GM19397 (cell line): ENCODE data around the gene ZDHHC19.
"Not testable (repeated sequence)": the region's sequence is repeated elsewhere in the genome, so short reads cannot be mapped to it uniquely, and the experiment has no call there.

Experiments used
- ATAC-seq: cut with Tn5 transposase; IDR thresholded peaks from one replicate; pipeline ENCODE4 v1.9.1; 2021; ENCODE audit warnings: mild to moderate bottlenecking, moderate library complexity; ENCODE audit not compliant: unreplicated experiment

Gene ZDHHC19

DNA sequence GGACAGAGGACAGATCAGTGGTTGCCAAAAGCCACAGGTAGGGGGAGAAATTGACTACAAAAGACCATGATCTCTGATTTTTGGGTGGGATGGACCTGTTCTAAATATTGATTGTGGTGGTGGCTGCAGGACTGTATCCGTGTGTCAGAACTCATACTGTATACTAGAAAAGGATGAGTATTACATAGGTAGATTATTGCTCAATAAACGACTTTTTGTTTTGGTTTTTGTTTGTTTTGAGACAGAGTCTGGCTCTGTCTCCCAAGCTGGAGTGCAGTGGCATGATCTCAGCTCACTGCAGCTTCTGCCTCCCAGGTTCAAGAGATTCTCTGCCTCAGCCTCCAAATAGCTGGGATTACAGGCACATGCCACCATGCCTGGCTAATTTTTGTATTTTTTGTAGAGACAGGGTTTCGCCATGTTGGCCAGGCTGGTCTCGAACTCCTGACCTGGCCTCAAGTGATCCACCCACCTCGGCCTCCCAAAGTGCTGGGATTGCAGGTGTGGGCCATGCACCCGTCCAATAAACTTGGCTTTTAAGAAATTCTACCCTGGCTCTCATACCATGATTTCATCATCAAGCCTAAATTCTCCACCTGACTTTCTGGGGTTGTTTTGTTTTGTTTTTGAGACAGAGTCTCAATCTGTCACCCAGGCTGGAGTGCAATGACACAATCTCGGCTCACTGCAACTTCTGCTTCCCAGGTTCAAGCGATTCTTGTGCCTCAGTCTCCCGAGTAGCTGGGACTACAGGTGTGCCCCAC lies 5.6 kb downstream of the ZDHHC19 start:
- not testable (repeated sequence) for ATAC-seq

DNA sequence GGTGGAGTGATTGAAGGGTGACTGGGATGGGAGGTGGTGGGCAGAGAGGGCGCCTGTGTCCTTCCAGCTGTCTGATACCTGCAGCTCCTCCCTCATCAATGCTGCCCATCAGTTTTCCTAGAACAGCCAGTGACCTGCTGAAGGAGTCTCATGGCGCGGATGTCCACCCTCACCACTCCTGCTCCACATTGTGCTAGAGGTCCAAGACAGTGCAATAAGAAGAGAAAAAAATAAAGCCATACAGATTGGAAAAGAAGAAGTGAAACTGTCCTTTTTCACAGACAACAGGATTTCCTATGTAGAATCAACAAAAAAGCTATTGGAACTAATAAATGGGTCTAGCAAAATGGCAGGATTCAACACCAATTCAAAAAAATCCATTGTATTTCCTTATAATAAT lies 7.4 kb downstream of the ZDHHC19 start:
- no peak for ATAC-seq

DNA sequence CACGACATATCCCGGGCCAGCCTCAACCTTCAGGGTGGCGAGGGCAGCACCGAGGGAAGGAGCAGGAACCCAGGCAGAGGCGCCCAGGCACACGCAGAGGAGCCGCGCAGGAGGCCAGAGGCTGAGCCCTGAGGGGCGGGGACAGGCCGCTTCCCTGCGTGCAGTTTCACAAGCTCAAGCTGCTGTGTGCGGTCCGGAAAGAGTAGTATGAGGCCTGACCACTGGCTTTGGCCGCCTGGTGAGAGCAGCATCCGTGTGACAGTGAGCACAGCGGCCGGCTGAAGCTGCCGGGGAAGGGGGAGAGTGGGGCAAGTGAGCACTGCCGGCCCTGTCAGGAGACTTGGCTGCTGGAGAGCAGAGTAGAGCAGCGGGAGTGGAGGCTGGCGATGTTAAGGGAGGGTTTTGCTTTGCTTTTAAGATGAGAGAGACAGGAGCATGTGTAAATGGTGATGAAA lies 8.7 kb downstream of the ZDHHC19 start:
- no peak for ATAC-seq

DNA sequence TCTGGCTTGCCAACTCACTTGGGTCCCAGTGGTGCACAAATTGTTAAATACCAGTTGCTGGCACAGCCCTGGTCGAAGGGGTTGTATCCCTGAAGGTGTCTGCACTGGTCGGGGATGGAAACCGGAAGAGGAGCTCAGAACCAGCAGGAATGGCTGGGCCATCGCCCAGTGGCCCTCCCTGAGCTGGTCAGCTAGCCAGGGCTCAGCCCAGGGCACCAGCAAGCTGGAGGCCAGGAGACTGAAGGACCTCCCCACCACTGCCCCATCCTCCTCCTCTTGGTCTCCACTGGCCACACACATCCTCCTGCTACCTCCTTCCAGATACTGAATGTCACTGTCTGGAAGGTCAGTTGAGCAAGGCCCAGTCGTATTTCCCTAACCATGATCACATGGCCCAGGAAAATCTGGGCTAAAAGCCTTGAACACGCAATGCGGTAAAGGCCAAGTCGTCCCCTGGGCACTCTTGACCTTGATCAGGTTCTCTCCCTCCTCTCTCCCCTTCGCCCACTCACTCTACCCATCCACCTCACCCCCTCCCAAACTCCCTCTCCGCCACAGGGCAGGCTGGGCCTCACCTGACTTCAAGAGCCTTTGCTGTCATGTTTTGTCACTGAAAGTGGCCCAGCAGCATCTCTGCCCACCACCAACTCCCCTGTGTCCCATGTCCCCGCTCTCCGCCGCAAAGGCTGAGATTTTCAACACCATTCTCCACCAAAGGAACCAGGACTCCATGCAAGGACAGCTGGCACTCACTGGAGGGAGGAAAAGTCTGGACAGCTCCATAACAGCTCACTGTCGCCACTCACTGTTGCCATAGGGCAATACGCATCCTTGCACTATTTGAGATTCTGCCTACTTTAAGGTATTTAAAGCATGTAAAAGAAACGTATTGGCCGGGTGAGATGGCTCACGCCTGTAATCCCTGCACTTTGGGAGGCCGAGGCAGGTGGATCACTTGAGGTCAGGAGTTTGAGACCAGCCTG lies 12.1 kb downstream of the ZDHHC19 start:
- no peak for ATAC-seq

DNA sequence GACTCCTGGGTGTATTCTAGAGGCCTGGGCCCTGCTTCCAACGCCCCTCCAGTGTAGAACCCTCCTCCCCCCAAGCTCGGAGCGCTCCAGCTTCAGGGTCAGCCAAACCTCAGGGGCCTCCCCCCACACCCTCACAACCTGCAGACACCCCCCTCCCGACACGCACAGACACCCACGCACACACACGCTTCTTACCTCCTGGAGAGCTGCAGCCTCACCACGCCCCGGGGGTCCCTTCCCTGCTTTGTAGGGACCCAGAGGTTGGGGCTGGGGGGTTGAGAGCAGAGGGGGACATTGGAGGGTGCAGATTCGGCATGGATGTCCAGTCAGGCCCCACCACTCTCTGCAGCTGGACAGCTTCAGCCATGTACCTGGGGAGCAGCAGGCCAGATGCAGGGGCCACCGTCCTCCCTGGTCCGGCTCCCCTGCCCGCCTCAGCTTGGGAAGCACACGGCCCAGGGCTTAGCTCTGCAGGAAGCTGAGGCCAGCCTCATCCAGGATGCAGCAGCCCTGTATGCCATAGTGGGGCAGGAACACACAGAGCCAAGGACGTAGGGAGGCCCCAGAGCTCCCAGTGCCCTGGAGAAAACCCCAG lies 13.0 kb downstream of the ZDHHC19 start:
- ATAC-seq: no peak

- ATAC-seq: no peak
These were observed 13.7 kb downstream of the ZDHHC19 start for GRCh38 chr3:196197524-196197923.

DNA sequence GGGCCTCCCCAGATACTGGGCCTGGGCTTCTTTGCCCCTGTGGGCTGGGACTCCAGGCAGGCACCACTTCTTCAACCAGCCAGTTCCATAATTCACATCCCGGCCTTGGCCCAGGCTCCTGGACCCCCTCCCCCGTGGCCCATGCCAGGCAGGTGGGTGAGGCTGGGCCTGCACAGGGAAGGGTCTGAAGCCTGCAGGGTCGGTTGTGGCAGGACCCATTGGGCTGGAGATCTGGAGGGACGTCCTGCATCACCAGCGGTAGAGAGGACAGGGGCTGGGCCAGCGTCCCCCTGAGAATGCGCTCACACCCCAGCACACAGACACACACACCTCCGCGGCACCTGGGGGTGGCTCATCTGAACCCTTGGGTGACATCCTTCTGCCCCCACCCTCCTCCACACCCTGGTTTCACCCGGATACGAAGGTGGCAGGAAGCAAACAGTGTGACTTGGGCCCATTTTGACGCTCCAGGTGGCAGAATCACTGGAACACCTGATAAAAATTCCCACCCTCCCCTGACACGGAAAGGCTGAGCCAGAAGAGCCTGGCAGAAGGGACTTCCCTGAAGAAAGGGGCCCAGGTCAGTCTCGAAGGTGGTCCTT lies 15.4 kb downstream of the ZDHHC19 start:
- ATAC-seq: no peak

DNA sequence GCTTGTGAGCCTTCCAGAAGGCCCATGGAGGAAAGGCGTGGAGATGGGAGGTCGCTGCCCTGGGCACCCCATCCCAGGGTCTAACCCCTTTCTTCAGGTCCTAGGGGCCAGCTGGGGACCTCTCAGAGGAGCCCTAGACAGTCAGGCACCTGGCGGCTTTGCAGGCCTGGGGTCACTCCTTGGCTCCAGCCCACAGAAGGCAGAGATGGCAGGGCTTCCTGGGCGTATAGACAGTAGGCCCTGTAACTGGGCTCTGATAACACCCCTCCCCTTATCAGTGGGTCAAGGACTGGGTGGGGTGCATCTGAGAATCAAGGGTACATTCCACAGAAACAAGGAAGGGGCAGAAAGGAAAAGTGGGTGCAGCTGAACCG lies 16.7 kb downstream of the ZDHHC19 start:
- no peak for ATAC-seq

- ATAC-seq: no peak
These were observed 17.3 kb downstream of the ZDHHC19 start for GRCh38 chr3:196193736-196194541.

DNA sequence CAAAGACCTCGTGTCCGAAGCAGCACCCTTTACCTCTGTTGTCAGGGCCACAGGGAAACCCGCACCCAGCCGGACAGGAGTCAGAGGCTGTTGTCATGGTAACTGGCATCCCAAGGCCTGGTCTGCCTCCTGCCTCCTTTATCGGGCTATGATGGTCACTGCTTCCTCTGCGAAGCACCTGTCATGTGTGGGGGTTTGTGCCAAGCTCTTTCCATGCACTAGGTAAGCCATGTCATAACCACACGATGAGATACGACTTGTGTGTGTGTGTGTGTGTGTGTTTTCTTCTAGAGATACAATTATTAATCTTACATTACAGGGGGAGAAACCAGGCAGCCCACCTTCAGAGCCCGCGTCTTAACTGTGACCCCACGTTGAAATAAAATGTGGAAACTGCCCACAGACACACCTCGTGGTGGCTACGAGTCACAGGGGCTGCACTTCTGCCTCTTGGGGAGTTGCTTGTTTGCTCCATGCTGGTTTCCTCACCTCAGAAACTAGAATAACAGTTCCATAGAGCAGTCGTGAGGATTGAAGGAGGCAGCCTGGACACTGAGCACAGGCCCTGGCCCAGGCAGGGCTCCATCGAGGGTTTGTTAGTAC lies 18.0 kb downstream of the ZDHHC19 start:
- ATAC-seq: no peak

GRCh38 chr3:196192524-196193051 lies 18.6 kb downstream of the ZDHHC19 start:
- ATAC-seq: peak; percentile 25

DNA sequence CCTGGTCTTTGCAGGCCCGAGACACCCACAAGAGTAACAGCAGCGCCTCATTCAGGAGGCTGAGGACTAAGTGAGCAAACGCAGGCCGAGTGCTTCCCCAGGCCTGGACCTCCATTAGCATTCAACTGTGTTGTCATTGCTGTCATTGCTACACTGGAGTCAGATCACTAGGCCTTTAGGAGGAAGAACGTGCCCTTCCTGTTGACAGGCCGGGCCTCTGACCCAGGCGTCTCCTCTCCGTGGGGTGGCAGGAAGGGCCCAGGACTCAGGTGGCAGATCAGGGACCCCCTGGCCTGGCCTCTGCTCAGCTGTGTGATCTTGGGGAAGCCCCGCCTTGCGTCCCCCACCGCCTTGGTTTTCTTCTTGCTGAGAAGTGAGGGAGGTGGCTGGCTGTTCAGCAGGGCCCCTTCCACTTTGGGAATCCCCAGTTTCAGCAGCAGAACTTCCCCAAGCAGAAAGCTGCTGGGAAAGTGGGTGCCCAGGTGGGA lies 19.1 kb downstream of the ZDHHC19 start:
- peak; percentile 40 for ATAC-seq

DNA sequence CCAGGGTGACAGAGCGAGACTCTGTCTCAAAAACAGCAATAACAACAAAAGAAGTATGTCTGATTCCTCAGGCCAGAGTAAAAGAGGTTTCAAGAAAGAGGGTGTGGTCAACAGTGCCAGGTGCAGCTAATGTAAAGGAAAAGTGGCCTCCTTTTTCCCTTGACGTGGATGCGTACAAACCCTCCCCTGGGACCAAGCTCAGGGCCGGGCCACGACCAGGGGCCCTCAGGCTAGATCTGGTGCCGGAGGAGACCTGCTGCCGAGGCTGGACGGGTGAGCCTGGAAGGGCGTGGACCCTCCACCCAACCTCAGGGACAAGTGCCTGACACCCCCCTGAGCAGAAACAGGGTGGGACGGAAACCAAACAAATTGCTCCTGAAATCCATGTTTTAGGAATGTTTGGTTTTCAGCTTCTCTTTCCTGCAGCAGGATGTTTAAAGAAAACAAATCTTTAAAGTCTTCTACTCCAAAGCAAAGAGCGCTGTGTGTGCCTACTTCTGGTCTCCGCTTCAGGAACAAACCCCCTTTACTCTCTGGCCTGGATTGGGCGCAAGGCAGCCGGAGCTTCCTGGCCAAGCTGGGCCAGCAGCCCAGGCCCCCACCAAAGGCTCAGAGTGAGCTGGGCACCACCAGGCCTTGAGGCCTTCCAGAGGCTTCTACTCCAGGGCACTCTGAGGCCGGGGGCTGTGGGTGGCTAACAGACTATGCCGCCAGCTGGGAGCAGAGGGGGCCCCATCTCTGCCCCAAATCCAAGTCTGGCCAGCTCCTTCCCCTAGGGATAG lies 21.4 kb downstream of the ZDHHC19 start:
- no peak for ATAC-seq

DNA sequence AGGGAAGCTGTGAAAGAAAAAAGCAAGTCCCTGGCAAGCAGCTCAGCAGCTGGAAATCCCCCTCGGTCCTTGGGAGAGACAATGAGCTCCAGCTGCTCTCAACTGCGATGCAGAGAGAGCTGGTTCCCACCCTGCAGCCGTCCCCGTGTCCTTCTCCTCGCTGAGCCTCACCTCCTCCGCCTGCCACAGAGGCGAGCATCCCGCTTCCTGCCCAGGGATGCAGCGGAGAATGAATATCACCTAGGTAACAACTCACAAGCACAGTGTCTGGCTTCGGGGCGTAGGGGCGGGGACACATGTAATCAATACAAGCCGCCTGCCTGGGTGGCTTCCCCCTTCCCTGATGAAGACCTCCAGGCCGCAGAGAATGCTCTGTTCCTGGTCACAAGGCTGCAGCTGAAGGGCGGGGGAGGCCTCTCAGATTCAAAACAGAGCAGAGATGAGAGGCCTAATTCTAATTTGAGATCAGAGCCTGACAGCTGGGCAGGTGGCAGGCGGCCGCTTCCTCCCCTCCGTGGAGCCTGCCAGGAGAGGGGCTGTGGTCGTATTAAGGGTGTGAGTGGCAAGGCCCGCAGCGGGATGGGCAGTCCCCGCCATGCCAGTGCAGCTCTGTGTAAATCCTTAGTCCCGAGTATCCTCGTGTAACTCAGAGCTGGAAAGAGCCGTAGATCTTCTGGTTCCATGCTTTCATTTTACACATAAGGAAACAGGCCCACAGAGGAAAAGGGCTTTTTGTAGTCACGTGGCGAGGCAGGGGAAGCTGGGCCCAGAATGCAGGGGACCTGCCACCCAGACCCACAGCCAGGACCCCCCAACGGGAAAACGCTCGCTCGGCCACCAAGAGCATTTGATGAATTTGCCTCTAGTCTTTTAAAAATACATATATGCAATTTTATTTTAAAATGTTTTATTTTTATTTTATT lies 24.3 kb downstream of the ZDHHC19 start:
- no peak for ATAC-seq

- no peak for ATAC-seq
These were observed 26.3 kb downstream of the ZDHHC19 start for GRCh38 chr3:196184881-196185280.

- ATAC-seq: not testable (repeated sequence)
These were observed 27.1 kb downstream of the ZDHHC19 start for GRCh38 chr3:196184169-196184432.

DNA sequence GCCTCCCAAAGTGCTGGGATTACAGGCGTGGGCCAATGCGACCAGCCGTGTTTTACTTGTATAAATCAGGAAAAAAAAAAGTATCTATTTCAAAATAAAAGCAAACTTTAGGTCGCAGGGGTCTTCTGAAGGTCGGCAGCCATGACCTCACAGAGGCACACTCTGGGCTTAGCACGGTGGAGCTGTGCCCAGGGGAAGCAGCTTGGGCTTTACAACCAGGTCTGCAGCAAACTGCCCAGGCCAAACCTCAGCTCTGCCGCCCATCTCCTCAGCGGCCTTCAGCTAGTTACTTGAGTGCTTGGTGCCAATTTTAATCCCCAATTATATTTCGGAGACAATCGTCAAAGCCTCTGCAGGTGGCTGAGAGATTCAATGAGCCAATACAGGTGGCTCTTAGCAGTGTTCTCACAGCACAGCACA lies 30.1 kb downstream of the ZDHHC19 start:
- ATAC-seq: no peak

GRCh38 chr3:196180346-196180745 lies 30.9 kb downstream of the ZDHHC19 start:
- ATAC-seq: no peak
